Loucy (cell line): ENCODE results near the gene MRPL32.

Source experiments
- H2AFZ ChIP-seq: fragments of 200-600 bp; sonication (generic); 2 replicates; pipeline ENCODE4 v1.6.0; 2016; ENCODE audit warnings: antibody characterized with exemption, mild to moderate bottlenecking, low read length, moderate library complexity
- H3F3A ChIP-seq: fragments of 200-600 bp; 2 replicates; pipeline ENCODE4 v1.6.0; 2016; ENCODE audit warnings: antibody characterized with exemption, low read depth, mild to moderate bottlenecking
- H3K27me3 ChIP-seq: fragments of 200-600 bp; sonication (generic); 2 replicates; pipeline ENCODE4 v1.6.1; 2014; ENCODE audit warnings: low read length, mild to moderate bottlenecking; ENCODE audit not compliant: insufficient read depth, poor library complexity, severe bottlenecking
- H3K36me3 ChIP-seq: fragments of 200-600 bp; sonication (generic); 2 replicates; pipeline ENCODE4 v1.6.1; 2016; ENCODE audit warnings: low read length; ENCODE audit not compliant: insufficient read depth
- H3K4me1 ChIP-seq: fragments of 200-600 bp; sonication (generic); 2 replicates; pipeline ENCODE4 v1.5.1; 2014; ENCODE audit warnings: low read length, mild to moderate bottlenecking; ENCODE audit not compliant: insufficient read depth, poor library complexity, severe bottlenecking
- H3K4me2 ChIP-seq: fragments of 200-600 bp; sonication (generic); 2 replicates; pipeline ENCODE4 v1.6.0; 2014; ENCODE audit warnings: antibody characterized with exemption, low read length, low read depth, mild to moderate bottlenecking; ENCODE audit not compliant: poor library complexity, severe bottlenecking
- H3K4me3 ChIP-seq: fragments of 200-600 bp; sonication (generic); 2 replicates; pipeline ENCODE4 v1.5.1; 2014; ENCODE audit warnings: low read length, mild to moderate bottlenecking, mixed read lengths; ENCODE audit not compliant: poor library complexity, severe bottlenecking
- H3K79me2 ChIP-seq: fragments of 200-600 bp; sonication (generic); 2 replicates; pipeline ENCODE4 v1.6.1; 2014; ENCODE audit warnings: low read length; ENCODE audit not compliant: insufficient read depth
- H3K9ac ChIP-seq: fragments of 200-600 bp; sonication (generic); 2 replicates; pipeline ENCODE4 v1.6.0; 2014; ENCODE audit warnings: mild to moderate bottlenecking, low read depth, low read length, moderate library complexity; ENCODE audit not compliant: poor library complexity, severe bottlenecking
- H3K9me2 ChIP-seq: fragments of 200-600 bp; sonication (generic); replicated peaks from 2 replicates; pipeline ENCODE4 v1.6.1; 2016; ENCODE audit warnings: low read depth, low read length, mixed read lengths
- H3K9me3 ChIP-seq: fragments of 200-600 bp; sonication (generic); 2 replicates; pipeline ENCODE4 v1.6.1; 2014; ENCODE audit warnings: mild to moderate bottlenecking, antibody characterized with exemption, low read length, low read depth; ENCODE audit not compliant: insufficient read depth
- H4K20me1 ChIP-seq: fragments of 200-600 bp; sonication (generic); 2 replicates; pipeline ENCODE4 v1.6.0; 2014; ENCODE audit warnings: antibody characterized with exemption, low read length, mild to moderate bottlenecking; ENCODE audit not compliant: insufficient read depth, poor library complexity, severe bottlenecking
- EZH2phosphoT487 ChIP-seq: fragments of 200-600 bp; IDR thresholded peaks from 2 replicates; pipeline ENCODE4 v1.6.1; 2018; ENCODE audit warnings: antibody characterized with exemption, mild to moderate bottlenecking, moderate library complexity, borderline replicate concordance
- TF ChIP-seq, protein P1 (sequence below): fragments of 200-600 bp; sonication (generic); conservative IDR thresholded peaks from 2 replicates; pipeline ENCODE4 v1.5.1; 2014; ENCODE audit warnings: mild to moderate bottlenecking, antibody characterized with exemption, low read length

Gene MRPL32

DNA sequence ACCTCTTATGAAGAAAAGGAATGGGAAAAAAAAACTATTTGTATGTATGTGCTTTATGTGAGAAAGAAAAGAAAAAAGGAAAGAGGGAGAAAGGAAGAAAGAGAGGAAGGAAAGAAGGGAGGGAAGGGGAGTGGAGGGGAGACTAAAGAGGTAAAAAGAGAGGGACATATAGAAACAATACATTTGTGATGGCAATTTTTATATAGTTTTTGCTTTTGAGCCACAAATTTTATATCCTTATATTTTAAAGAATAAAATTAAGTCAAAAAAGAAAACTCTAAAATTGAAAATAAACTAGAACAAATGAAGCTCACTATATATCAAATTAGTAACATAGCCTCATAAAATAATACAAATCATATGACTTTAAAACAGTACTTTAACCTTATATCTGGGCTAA is 31.3 kb upstream of the MRPL32 start:
- H4K20me1 ChIP-seq = no peaks in the 10 kb centered on the region
- no peak overlapping the region for H3K4me2 ChIP-seq
- no peak overlapping the region for H3K4me3 ChIP-seq
- H3K9me3 ChIP-seq = no peaks in the 10 kb centered on the region
- H3K9ac ChIP-seq = no peak overlapping the region
- H3K79me2 ChIP-seq = no peaks in the 10 kb centered on the region
- no peaks in the 10 kb centered on the region for H3K27me3 ChIP-seq
- no peak overlapping the region for H2AFZ ChIP-seq
- no peak for TF ChIP-seq EZH2phosphoT487
- TF ChIP-seq, protein P1, sequence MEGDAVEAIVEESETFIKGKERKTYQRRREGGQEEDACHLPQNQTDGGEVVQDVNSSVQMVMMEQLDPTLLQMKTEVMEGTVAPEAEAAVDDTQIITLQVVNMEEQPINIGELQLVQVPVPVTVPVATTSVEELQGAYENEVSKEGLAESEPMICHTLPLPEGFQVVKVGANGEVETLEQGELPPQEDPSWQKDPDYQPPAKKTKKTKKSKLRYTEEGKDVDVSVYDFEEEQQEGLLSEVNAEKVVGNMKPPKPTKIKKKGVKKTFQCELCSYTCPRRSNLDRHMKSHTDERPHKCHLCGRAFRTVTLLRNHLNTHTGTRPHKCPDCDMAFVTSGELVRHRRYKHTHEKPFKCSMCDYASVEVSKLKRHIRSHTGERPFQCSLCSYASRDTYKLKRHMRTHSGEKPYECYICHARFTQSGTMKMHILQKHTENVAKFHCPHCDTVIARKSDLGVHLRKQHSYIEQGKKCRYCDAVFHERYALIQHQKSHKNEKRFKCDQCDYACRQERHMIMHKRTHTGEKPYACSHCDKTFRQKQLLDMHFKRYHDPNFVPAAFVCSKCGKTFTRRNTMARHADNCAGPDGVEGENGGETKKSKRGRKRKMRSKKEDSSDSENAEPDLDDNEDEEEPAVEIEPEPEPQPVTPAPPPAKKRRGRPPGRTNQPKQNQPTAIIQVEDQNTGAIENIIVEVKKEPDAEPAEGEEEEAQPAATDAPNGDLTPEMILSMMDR = no peak
- H3K4me1 ChIP-seq = peaks cover 5% of the 10 kb centered on the region
- H3K36me3 ChIP-seq = no peaks in the 10 kb centered on the region
- no peaks in the 10 kb centered on the region for H3F3A ChIP-seq
- no peaks in the 10 kb centered on the region for H3K9me2 ChIP-seq

DNA sequence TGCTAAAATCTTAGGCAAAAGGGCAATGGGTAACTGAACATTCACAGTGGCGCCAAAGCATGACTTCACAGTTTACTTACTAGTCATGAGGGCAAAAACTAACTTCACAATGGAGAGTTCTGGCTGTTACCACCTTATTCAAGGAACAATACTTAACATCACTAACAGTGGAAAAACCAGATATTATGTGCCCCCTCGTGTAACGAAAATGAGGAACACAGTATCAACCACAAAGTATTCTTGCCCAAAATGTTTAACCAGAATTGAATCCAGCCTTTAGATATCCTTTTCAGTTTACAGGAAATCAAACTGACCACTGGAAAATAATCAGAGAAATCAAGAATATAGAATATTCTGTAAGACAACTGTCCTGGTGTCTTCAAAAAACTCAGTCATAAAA is 29.8 kb upstream of the MRPL32 start:
- H3K9ac ChIP-seq = no peak overlapping the region
- H2AFZ ChIP-seq = no peak overlapping the region
- no peaks in the 10 kb centered on the region for H3K79me2 ChIP-seq
- H3K9me2 ChIP-seq = no peaks in the 10 kb centered on the region
- H3K27me3 ChIP-seq = no peaks in the 10 kb centered on the region
- no peaks in the 10 kb centered on the region for H4K20me1 ChIP-seq
- H3K36me3 ChIP-seq = no peaks in the 10 kb centered on the region
- no peak overlapping the region for H3K4me3 ChIP-seq
- peaks cover 15% of the 10 kb centered on the region for H3K4me1 ChIP-seq
- H3K9me3 ChIP-seq = no peaks in the 10 kb centered on the region
- no peak overlapping the region for H3K4me2 ChIP-seq
- TF ChIP-seq, protein P1 = no peak
- no peak for TF ChIP-seq EZH2phosphoT487
- no peaks in the 10 kb centered on the region for H3F3A ChIP-seq

DNA sequence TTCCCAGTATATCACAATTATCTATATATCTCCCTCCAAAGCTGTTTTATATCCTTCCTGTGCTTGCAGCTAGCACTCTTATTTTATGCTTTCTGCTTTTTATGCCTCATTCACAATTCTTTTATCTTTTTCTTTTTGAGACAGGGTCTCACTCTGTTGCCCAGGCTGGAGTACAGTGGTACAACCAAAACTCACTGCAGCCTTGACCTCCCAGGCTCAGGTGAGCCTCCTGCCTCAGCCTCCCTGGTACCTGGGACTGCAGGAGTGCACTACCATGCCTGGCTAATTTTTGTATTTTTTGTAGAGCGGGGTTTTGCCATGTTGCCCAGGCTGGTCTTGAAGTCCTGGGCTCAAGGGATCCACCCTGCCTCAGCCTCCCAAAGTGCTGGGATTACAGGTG is 26.0 kb upstream of the MRPL32 start:
- H3K4me1 ChIP-seq = peaks cover 39% of the 10 kb centered on the region
- H3K27me3 ChIP-seq = no peaks in the 10 kb centered on the region
- H2AFZ ChIP-seq = no peak overlapping the region
- H3K36me3 ChIP-seq = no peaks in the 10 kb centered on the region
- H3K4me2 ChIP-seq = no peak overlapping the region
- no peaks in the 10 kb centered on the region for H3K9me3 ChIP-seq
- H3K4me3 ChIP-seq = no peak overlapping the region
- TF ChIP-seq, protein P1 = no peak
- no peak for TF ChIP-seq EZH2phosphoT487
- H3K9ac ChIP-seq = no peak overlapping the region
- no peaks in the 10 kb centered on the region for H3F3A ChIP-seq
- no peaks in the 10 kb centered on the region for H4K20me1 ChIP-seq
- no peaks in the 10 kb centered on the region for H3K9me2 ChIP-seq
- H3K79me2 ChIP-seq = peaks cover 13% of the 10 kb centered on the region
